A673 (cell line): Measurements from ENCODE around the gene FBXO11.

ENCODE experiments used
- EZH2 ChIP-seq: fragments of 200-600 bp; sonication (generic); IDR thresholded peaks from 2 replicates; pipeline ENCODE4 v1.6.1; 2017; ENCODE audit warnings: borderline replicate concordance, low read depth, mild to moderate bottlenecking, mixed read lengths, antibody characterized with exemption, low read length; ENCODE audit not compliant: poor library complexity, severe bottlenecking
- TF ChIP-seq, protein P1 (sequence below): fragments of 300-800, 200-600 bp; sonication (generic); conservative IDR thresholded peaks from 2 replicates; pipeline ENCODE4 v1.5.1; 2017; ENCODE audit warnings: low read depth, mild to moderate bottlenecking, antibody characterized with exemption, low read length, moderate library complexity, mixed read lengths

DNA sequence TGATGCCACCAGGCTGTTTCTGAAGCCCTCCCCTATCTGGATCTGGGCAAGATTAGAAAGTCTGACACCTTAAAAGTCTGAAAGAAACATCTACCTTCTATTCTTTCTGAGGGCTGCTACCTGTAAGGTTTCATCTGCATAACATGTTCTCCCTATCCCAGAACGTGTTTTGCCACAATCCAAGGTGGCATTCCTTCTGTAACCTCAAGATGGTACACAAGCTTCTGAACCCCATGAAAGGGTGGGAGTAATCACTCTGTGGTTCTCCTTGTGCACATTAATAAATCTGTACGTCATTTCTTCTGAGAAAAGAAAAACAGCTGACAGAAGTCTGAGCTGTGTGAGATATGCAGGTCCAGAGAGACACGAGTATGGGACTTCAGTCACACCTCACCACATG is 165.2 kb downstream of the FBXO11 start:
- TF ChIP-seq, protein P1, sequence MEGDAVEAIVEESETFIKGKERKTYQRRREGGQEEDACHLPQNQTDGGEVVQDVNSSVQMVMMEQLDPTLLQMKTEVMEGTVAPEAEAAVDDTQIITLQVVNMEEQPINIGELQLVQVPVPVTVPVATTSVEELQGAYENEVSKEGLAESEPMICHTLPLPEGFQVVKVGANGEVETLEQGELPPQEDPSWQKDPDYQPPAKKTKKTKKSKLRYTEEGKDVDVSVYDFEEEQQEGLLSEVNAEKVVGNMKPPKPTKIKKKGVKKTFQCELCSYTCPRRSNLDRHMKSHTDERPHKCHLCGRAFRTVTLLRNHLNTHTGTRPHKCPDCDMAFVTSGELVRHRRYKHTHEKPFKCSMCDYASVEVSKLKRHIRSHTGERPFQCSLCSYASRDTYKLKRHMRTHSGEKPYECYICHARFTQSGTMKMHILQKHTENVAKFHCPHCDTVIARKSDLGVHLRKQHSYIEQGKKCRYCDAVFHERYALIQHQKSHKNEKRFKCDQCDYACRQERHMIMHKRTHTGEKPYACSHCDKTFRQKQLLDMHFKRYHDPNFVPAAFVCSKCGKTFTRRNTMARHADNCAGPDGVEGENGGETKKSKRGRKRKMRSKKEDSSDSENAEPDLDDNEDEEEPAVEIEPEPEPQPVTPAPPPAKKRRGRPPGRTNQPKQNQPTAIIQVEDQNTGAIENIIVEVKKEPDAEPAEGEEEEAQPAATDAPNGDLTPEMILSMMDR, result no peak
- TF ChIP-seq EZH2, result no peak
